ENCODE data around the gene PHACTR1. TPM values are rescaled to one million over a fixed set of nuclear protein-coding genes. Genes with fewer than 3 reads are reported as not detected.

The PHACTR1 gene
- total and polyA plus RNA-seq, 2 of the 4 experiments (the other 2 are of a cell fraction): not detected

DNA sequence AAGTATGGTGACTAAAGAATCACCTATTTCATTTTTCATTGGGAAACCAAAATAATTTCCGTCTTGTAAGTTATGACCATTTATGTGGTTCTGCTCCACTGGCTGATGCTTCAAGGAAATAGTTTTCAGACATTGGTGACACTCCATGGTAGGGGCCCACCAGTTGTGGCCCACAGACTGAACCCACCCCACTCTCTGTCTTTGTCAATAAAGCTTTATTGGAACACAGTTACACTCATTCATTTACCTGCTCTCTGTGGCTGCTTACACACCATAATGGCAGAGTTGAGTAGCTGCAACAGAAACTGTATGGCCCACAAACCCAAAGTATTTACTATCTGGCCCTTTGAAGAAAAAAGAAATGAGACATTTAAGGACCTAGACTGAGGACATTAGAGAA lies 533.2 kb downstream of the PHACTR1 start:
- H3K56ac ChIP-seq (ENCODE audit: extremely low read depth, insufficient read depth, low read length): no peak overlapping the region
- H3K4ac ChIP-seq (ENCODE audit: low read depth, low read length): no peak overlapping the region
- no peak overlapping the region for H2BK15ac ChIP-seq (ENCODE audit: low read depth, low read length)
- dilution Hi-C loops (cut with HindIII; ENCODE audit: low sequenced_read_pairs, unreplicated experiment) (no loop called here), intact Hi-C loops (cut with micrococcal nuclease) (no loop called here), in situ Hi-C loops (cut with MboI; ENCODE audit: low sequenced_read_pairs) (no loop called here)
- no peaks in the 10 kb centered on the region for H3K79me1 ChIP-seq (ENCODE audit: low read depth in 1 of 2, low read length in 2 of 2)
- H2AK9ac ChIP-seq (replicated peaks; ENCODE audit: low read depth, low read length, poor library complexity): no peak overlapping the region
- no peak overlapping the region for H3K4me2 ChIP-seq (ENCODE audit: low read depth, low read length)
- H3K9ac ChIP-seq (ENCODE audit: low read depth, low read length): no peak overlapping the region
- no TSS peak for BruUV-seq (replicated peaks)
- DNase-seq (no peak), ATAC-seq (ENCODE audit: low read depth) (no peak)
- H3K9me3 ChIP-seq (ENCODE audit: control insufficient read depth, insufficient read depth, low read length): no peaks in the 10 kb centered on the region
- no peak overlapping the region for H2BK20ac ChIP-seq (ENCODE audit: low read depth, low read length)
- no peak overlapping the region for H3K14ac ChIP-seq (replicated peaks; ENCODE audit: low read depth, low read length)
- POLR2A ChIA-PET (ENCODE audit: unreplicated experiment): no interaction called here
- no peak overlapping the region for H4K5ac ChIP-seq (ENCODE audit: low read depth, low read length)
- H4K20me1 ChIP-seq (ENCODE audit: insufficient read depth, low read length): no peaks in the 10 kb centered on the region
- no peak overlapping the region for H2BK5ac ChIP-seq (ENCODE audit: low read depth, low read length, poor library complexity, severe bottlenecking)
- H3K27ac ChIP-seq (ENCODE audit: insufficient read depth, low read length): no peak overlapping the region
- no peaks in the 10 kb centered on the region for H3K27me3 ChIP-seq (ENCODE audit: control insufficient read depth, insufficient read depth, low read length)
- CTCF ChIA-PET: no interaction called here
- peaks cover 5% of the 10 kb centered on the region; the same call in 1 of the 2 replicates for H3K4me1 ChIP-seq (ENCODE audit: control insufficient read depth, insufficient read depth, low read length)
- no peak overlapping the region for H3K18ac ChIP-seq (ENCODE audit: low read depth, low read length)
- H3K9me1 ChIP-seq (ENCODE audit: insufficient read depth, low read length): no peaks in the 10 kb centered on the region
- no peak overlapping the region for H2AK5ac ChIP-seq (ENCODE audit: low read depth, low read length)
- TF ChIP-seq CHD1 (IDR thresholded peaks at IDR 0.05; ENCODE audit: low read depth, low read length) (no peak), MXI1 (IDR thresholded peaks at IDR 0.05; ENCODE audit: borderline replicate concordance, low read depth, low read length) (no peak), POLR2A (IDR thresholded peaks at IDR 0.05; ENCODE audit: low read depth, low read length) (no peak), CEBPB (IDR thresholded peaks at IDR 0.05; ENCODE audit: low read depth, low read length) (no peak)
- H2BK120ac ChIP-seq (ENCODE audit: low read depth, low read length): no peak overlapping the region
- H2AFZ ChIP-seq (replicated peaks; ENCODE audit: low read length, poor library complexity): no peak overlapping the region
- no peak overlapping the region for H4K8ac ChIP-seq (ENCODE audit: low read depth in 2 of 2, low read length in 2 of 2)
- WGBS, 2 experiments (ENCODE audit: extremely low coverage in 2 of 2, insufficient read length in 1 of 2): no CpG with 5 or more reads among the region's 1 CpG
- no peak overlapping the region for H4K91ac ChIP-seq (ENCODE audit: insufficient read depth, low read depth, low read length)
- H3K4me3 ChIP-seq (ENCODE audit: insufficient read depth, low read depth, low read length): no peak overlapping the region
- H3K23ac ChIP-seq (ENCODE audit: low read depth, low read length): no peak overlapping the region
- no peaks in the 10 kb centered on the region for H3K36me3 ChIP-seq (ENCODE audit: control insufficient read depth, insufficient read depth, low read length)
